CD4-positive, alpha-beta T cell treated with Interleukin-17A for 4 hours (primary cell): Measurements from ENCODE around the gene LIN9.
"Not testable (repeated sequence)": the region's sequence is repeated elsewhere in the genome, so short reads cannot be mapped to it uniquely, and the experiment has no call there.

ENCODE experiments used
- DNase-seq: peaks from one replicate; pipeline ENCODE4 v3.0.0-alpha.2; 2020; ENCODE audit warnings: mixed read lengths

LIN9 gene

GRCh38 chr1:226308723-226309397 lies at the start of gene LIN9:
LIN9 (minus strand) TSS chr1:226309164; CDS start chr1:226309139, 25 bp downstream.
- peak; percentile 93 for DNase-seq

- no peak for DNase-seq
Measured at GRCh38 chr1:226357416-226357815, 48.5 kb upstream of the LIN9 start.

- no peak for DNase-seq
Measured at GRCh38 chr1:226355669-226356551, 46.9 kb upstream of the LIN9 start.

GRCh38 chr1:226355016-226355415 lies 46.1 kb upstream of the LIN9 start:
- no peak for DNase-seq

- DNase-seq: no peak
Measured at GRCh38 chr1:226353698-226354525, 44.9 kb upstream of the LIN9 start.

- no peak for DNase-seq
Measured at GRCh38 chr1:226351709-226352108, 42.7 kb upstream of the LIN9 start.

- no peak for DNase-seq
Measured at GRCh38 chr1:226350519-226350865, 41.5 kb upstream of the LIN9 start.

GRCh38 chr1:226349801-226350518 lies 41.0 kb upstream of the LIN9 start:
- DNase-seq: no peak

GRCh38 chr1:226349081-226349480 lies 40.1 kb upstream of the LIN9 start:
- DNase-seq: no peak

GRCh38 chr1:226344441-226345259 lies 35.7 kb upstream of the LIN9 start:
- DNase-seq: no peak

GRCh38 chr1:226342656-226343055 lies 33.7 kb upstream of the LIN9 start:
- no peak for DNase-seq

- not testable (repeated sequence) for DNase-seq
Measured at GRCh38 chr1:226340111-226340510, 31.1 kb upstream of the LIN9 start.

GRCh38 chr1:226337276-226337875 lies 28.4 kb upstream of the LIN9 start:
- no peak for DNase-seq

- no peak for DNase-seq
Measured at GRCh38 chr1:226335661-226336060, 26.7 kb upstream of the LIN9 start.

- DNase-seq: no peak
Measured at GRCh38 chr1:226332947-226333346, 24.0 kb upstream of the LIN9 start.

- no peak for DNase-seq
Measured at GRCh38 chr1:226329237-226329636, 20.3 kb upstream of the LIN9 start.

- DNase-seq: no peak
Measured at GRCh38 chr1:226327761-226328162, 18.8 kb upstream of the LIN9 start.

- DNase-seq: no peak
Measured at GRCh38 chr1:226325178-226325577, 16.2 kb upstream of the LIN9 start.

- DNase-seq: no peak
Measured at GRCh38 chr1:226324479-226324878, 15.5 kb upstream of the LIN9 start.

GRCh38 chr1:226322986-226323385 lies 14.0 kb upstream of the LIN9 start:
- no peak for DNase-seq

- no peak for DNase-seq
Measured at GRCh38 chr1:226320930-226321329, 12.0 kb upstream of the LIN9 start.
